ENCODE results near the gene EMILIN2. TPM values are rescaled to one million over a fixed set of nuclear protein-coding genes. Genes with fewer than 3 reads are reported as not detected.
"Not testable (repeated sequence)": the region's sequence is repeated elsewhere in the genome, so short reads cannot be mapped to it uniquely, and the experiment has no call there.

Gene EMILIN2
- total and polyA plus RNA-seq, 2 donors = 15.7 to 17.0 TPM

DNA sequence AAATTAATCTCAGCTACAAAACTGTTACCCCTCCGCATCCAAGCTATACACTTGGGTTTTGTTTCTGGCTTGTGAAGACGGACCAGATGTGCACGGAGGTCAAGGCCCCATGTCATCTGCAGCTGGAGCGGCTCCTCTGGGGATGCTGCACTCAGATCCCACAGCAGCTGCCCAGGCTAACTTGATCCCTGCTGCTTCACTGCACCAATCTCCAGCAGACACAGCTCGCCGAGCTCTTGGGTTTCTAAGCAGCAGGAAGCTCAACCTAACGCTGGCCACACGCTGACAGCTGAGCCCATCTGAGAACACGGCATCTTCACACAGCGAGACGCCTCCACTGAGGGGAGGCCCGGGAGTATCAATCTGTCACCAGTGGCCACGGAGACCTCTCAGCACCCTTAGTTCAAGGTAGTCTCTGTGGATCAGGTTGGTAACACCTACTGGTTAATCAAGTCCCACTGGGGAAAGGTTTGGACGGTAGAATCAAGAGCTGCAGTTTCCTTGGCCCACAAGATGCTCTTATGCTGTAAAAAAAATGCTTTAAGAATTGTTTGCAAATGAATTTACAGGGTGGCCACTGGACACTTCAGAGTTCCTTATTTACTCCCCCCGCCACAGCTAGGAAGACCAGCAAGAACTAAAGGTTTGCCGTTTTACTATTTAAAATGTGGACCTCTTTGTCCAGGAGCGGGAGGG is 67.5 kb downstream of the EMILIN2 start:
- no peak for DNase-seq (ENCODE audit: extremely low spot score)
- peaks cover 1% of the 10 kb centered on the region for H3K36me3 ChIP-seq (ENCODE audit: insufficient read depth)
- H3K4me1 ChIP-seq (ENCODE audit: insufficient read depth) = no peaks in the 10 kb centered on the region
- no peak overlapping the region for H3K4me3 ChIP-seq (ENCODE audit: low read depth, low read length)
- WGBS = 60% methylated on average over 17 of the region's 17 CpGs
- H3K27ac ChIP-seq (ENCODE audit: low read depth) = no peak overlapping the region

DNA sequence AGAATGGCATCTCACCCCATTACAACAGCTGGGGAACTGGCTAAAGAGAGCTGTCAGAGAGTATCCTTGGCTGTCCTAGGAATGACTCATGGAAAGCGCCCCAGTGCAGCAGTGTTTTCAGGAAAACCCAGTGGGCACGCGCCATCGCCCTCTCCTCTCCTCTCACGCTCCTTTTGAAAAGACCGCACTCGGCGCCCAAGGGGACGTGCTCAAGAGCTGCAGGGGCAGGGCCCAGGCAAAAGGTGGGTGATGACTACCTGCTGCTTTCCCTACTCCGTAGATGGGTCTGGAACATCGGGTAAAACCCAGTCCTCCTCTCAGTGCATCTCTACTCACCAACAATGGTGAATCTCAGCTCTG is 68.1 kb downstream of the EMILIN2 start:
- Histone ChIP-seq H3K27ac (ENCODE audit: low read depth) (no peak overlapping the region), H3K4me3 (ENCODE audit: low read depth, low read length) (no peak overlapping the region), H3K4me1 (ENCODE audit: insufficient read depth) (no peaks in the 10 kb centered on the region), H3K36me3 (ENCODE audit: insufficient read depth) (peaks cover 3% of the 10 kb centered on the region)
- WGBS = 83% methylated on average over 11 of the region's 11 CpGs
- no peak for DNase-seq (ENCODE audit: extremely low spot score)

DNA sequence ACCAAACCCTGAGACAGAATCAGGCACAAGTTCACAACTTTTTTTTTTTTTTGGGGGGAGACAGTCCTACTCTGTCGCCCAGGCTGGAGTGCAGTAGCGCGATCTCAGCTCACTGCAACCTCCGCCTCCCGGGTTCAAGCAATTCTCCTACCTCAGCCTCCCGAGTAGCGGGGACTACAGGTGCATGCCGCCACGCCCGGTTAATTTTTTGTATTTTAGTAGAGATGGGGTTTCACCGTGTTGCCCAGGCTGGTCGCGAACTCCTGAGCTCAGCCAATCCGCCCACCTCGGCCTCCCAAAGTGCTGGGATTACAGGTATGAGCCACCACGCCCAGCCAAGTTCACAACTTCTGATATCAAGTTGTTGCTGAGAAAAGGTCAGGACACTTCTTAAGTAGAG is 68.7 kb downstream of the EMILIN2 start:
- WGBS = 95% methylated on average over 16 of the region's 16 CpGs
- not testable (repeated sequence) for H3K4me3 ChIP-seq (ENCODE audit: low read depth, low read length); H3K27ac ChIP-seq (ENCODE audit: low read depth); DNase-seq (ENCODE audit: extremely low spot score); H3K36me3 ChIP-seq (ENCODE audit: insufficient read depth); H3K4me1 ChIP-seq (ENCODE audit: insufficient read depth)

DNA sequence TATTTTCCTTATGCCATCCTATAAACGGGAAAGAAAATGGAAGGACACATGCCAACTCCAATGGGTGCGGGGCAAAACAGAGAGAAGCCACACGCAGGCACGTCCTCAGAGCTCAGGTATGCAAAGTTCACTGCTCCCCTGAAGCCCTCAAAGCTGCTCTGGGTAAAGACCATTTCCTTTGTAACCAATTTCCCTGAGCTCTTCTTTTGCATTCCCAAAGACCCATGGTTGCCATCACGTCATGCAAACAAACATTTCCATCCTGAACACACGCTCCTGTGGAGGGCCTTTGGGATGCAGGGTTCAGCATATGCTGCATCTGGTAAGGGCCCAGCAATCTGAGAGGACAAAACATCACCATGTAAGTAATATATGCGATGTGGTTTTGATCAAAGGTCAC is 69.4 kb downstream of the EMILIN2 start:
- WGBS = 81% methylated on average over 7 of the region's 7 CpGs
- Histone ChIP-seq H3K27ac (ENCODE audit: low read depth) (no peak overlapping the region), H3K36me3 (ENCODE audit: insufficient read depth) (peaks cover 6% of the 10 kb centered on the region), H3K4me1 (ENCODE audit: insufficient read depth) (no peaks in the 10 kb centered on the region), H3K4me3 (ENCODE audit: low read depth, low read length) (no peak overlapping the region)
- DNase-seq (ENCODE audit: extremely low spot score) = no peak

DNA sequence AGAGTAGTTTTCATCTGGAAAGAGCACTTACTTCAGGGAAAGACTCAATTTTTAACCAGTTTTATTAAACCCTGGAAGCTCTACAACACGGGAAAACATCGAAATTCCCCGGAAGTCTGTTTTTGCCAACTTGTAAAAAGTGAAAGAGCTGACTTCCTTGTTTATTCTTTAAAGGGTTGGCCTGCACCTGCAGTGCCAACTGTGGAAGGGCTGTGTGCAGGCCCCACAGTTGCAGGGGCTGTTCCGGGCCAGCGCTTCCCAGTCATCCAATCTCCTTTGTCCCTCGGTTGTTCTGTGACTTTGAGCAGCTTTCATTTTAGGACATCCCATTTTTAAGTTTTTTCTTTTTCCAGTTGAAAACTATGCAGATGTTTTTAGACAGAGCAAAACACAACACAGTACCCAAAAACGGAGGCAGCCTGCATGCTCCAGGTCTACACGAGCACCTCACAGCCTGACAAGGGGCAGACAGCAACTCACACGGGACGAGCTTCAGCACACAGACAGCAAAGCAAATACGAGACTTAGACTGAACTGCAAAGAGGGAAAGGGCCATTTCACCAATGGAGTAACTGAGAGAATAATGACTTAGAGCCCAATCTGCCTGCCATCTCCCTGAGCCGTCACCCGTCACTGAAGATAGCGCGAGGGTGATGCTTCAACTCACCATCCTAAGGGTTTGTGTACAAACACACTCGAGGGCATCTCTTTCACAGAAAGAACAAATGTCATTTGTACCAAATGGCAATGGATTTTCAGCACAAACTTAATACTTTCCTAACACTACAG is 70.6 kb downstream of the EMILIN2 start:
- no peaks in the 10 kb centered on the region for H3K4me1 ChIP-seq (ENCODE audit: insufficient read depth)
- WGBS = 59% methylated on average over 16 of the region's 16 CpGs
- no peak for DNase-seq (ENCODE audit: extremely low spot score)
- H3K36me3 ChIP-seq (ENCODE audit: insufficient read depth) = peaks cover 6% of the 10 kb centered on the region
- no peak overlapping the region for H3K4me3 ChIP-seq (ENCODE audit: low read depth, low read length)
- no peak overlapping the region for H3K27ac ChIP-seq (ENCODE audit: low read depth)

DNA sequence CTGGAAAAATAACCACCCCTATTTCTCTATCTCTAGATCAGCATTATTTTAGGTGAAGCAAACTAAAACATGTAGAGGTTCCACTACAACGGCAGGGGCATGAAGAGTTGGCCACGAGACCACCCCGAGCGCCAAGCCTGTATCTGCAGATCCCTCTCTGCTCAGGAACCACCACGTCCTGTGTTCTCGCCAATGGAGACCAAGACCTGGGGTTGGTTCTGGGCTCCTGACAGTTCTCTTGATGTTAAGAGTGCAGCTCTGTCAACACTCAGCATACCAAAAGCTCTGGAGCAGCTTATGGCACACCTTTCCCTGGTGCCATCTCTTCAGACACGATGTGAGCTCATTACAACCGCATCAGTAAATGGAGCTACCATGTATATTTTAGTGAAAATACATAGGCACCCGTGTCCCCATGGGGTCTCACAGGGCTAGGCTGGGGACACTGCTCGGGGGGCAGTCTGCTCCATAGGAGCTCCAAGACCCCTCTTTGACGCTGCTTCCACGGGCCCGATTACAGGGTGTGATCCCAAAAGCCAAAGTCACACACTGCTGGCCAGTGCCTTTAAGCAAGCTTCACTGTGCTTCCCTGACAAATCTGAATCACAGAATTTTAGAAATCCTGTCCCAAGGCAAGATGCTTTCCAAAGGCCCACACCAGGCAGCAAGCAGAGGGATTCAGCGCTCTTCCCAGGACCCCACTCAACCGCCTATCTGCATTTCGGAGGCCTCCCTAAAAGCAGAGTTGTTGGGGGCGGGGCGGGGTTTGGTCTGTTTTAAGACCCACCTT is 72.2 kb downstream of the EMILIN2 start:
- no peaks in the 10 kb centered on the region for H3K4me1 ChIP-seq (ENCODE audit: insufficient read depth)
- peaks cover 6% of the 10 kb centered on the region for H3K36me3 ChIP-seq (ENCODE audit: insufficient read depth)
- no peak for DNase-seq (ENCODE audit: extremely low spot score)
- H3K4me3 ChIP-seq (ENCODE audit: low read depth, low read length) = no peak overlapping the region
- H3K27ac ChIP-seq (ENCODE audit: low read depth) = no peak overlapping the region
- 94% methylated on average over 18 of the region's 18 CpGs for WGBS

DNA sequence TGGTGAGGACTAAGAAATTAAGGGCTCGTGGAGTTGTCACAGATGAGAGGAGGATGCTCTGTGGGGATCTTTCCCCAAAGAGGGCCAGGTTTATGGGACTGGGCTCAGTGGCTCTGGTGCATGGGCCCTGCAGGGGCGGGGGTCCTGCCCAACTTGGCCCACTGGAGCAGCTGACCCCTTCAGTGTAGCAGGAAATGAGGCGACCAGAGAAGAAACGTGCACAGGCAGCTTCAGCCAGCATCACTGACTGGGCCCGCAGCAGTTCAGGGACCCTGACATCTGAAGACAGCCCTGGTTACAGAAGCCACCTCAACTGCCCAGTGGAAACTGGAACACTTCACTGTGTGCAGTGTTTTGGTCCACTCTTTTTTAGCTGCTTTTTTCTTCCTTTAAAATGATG is 72.8 kb downstream of the EMILIN2 start:
- Histone ChIP-seq H3K36me3 (ENCODE audit: insufficient read depth) (peaks cover 6% of the 10 kb centered on the region), H3K4me3 (ENCODE audit: low read depth, low read length) (no peak overlapping the region), H3K27ac (ENCODE audit: low read depth) (no peak overlapping the region), H3K4me1 (ENCODE audit: insufficient read depth) (no peaks in the 10 kb centered on the region)
- no peak for DNase-seq (ENCODE audit: extremely low spot score)
- 85% methylated on average over 5 of the region's 5 CpGs for WGBS

DNA sequence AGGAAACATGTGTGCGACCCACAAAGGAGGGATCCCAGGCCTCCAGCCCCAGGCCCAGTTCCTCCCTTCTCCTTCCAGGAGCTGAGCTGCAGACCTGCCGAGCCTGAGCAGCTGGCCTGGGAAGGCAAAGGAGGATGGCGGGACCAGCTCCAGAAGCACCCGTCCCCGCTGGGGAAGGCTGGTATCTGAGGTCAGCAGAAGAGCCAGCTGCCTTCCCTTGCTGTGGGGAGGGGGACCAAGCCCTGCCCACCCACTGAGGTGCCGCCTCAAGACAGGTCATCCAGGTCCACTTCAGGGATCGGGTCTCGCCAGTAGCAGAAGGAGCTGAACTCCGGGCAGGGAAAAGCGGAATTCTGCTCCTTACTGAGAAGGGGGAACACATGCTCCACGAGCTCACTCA is 73.2 kb downstream of the EMILIN2 start:
- WGBS = 87% methylated on average over 11 of the region's 11 CpGs
- Histone ChIP-seq H3K27ac (ENCODE audit: low read depth) (no peak overlapping the region), H3K4me3 (ENCODE audit: low read depth, low read length) (no peak overlapping the region), H3K36me3 (ENCODE audit: insufficient read depth) (peaks cover 6% of the 10 kb centered on the region), H3K4me1 (ENCODE audit: insufficient read depth) (no peaks in the 10 kb centered on the region)
- DNase-seq (ENCODE audit: extremely low spot score) = no peak

DNA sequence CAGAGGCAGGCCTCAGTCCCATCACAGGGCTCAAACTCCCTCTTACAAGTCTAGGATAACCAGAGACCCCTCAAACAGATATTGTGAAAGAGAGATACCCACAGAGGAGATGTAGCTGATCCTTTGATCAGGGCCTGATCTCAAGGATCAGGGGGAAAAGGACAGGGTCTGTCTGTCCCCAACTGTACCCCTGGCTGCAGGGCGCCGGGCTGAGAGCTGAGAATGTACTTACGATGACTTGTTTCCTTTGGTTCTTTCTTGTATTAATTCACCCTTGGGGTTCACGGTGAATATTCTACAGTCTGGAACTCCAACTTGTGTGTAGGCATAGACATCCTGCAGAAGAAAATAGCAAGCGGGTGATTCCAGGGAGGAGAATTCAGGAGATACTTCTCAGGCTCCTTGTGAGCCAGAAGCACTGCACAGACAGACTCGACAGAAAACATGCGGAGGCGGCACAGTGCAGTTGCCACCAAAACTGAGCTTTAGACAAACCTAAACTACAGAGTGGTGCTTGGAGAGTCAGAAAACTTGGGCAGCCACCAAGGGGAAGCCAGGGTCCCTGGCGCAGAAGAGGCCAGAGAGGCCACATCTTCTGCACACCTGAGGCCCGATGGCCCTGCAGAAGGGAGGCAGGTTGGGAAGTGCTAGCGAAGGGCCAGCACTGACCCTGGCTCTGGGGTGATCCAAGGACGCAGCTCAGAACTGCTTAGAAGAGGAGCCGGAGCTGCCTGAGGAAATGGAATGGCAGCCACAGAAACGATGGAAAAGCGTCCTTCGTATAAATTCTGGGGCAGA is 73.9 kb downstream of the EMILIN2 start:
- H3K36me3 ChIP-seq (ENCODE audit: insufficient read depth) = peaks cover 6% of the 10 kb centered on the region
- no peak overlapping the region for H3K4me3 ChIP-seq (ENCODE audit: low read depth, low read length)
- no peaks in the 10 kb centered on the region for H3K4me1 ChIP-seq (ENCODE audit: insufficient read depth)
- no peak for DNase-seq (ENCODE audit: extremely low spot score)
- 93% methylated on average over 16 of the region's 16 CpGs for WGBS
- no peak overlapping the region for H3K27ac ChIP-seq (ENCODE audit: low read depth)

DNA sequence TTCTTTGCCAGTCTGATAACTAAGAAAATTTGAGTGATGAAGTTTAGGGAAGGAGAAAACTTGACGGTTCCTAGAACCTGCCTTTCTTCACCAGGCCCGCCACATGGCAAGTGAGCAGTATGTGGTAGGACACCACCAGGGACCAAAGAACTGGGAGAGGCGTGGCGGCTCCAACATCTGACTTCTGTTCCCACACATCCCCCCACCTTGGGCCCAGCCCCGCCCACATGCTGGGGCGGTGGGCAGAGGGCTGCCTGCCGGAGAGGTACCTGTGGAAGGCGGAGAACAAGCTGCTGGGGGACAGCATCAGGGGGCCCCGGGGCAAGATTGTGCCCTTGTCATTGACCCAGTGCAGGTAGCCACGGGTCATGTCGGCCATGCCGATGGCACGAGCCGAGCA is 75.0 kb downstream of the EMILIN2 start:
- Histone ChIP-seq H3K27ac (ENCODE audit: low read depth) (no peak overlapping the region), H3K4me1 (ENCODE audit: insufficient read depth) (no peaks in the 10 kb centered on the region), H3K36me3 (ENCODE audit: insufficient read depth) (peaks cover 6% of the 10 kb centered on the region), H3K4me3 (ENCODE audit: low read depth, low read length) (no peak overlapping the region)
- DNase-seq (ENCODE audit: extremely low spot score) = no peak
- WGBS = 93% methylated on average over 14 of the region's 14 CpGs

DNA sequence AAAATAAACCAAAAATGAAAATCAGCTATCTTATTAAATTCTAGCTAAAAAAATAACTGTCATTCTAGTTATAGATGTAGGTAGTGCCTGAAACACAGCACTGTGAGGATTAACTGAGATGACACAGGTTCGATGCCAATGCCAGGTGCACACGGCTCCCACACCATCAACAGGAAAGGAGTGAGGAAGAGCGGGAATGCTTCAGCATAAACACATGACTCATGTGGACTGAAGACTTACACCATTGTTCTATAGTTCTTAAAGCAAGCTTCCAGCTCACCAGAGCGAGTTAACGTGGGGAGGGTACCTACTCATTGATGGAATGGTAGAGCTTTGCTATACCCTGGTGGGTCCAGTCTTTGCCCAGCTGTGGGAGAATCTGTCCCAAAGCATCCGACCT is 76.7 kb downstream of the EMILIN2 start:
- no peaks in the 10 kb centered on the region for H3K4me1 ChIP-seq (ENCODE audit: insufficient read depth)
- 91% methylated on average over 6 of the region's 6 CpGs for WGBS
- no peak overlapping the region for H3K27ac ChIP-seq (ENCODE audit: low read depth)
- no peak overlapping the region for H3K4me3 ChIP-seq (ENCODE audit: low read depth, low read length)
- H3K36me3 ChIP-seq (ENCODE audit: insufficient read depth) = peaks cover 10% of the 10 kb centered on the region
- no peak for DNase-seq (ENCODE audit: extremely low spot score)

DNA sequence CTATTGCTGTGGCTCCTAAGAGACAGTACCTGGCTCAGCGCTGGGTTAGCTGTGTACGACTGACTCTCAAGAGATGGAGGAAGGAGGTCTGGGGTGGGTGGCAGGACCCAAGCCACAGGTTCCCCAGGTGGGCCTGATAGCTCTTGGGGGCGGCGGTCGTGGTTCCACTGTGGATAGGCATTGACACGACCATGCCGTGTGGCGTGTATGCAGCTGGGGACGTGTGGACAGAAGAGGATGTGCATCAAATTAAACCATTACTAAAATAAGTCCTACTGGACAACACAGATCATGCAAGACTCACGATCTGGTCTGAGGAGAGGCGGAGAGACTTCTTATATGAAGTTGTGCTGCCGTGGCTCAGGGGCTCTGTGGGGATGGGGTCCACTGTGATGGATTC is 78.1 kb downstream of the EMILIN2 start:
- Histone ChIP-seq H3K4me1 (ENCODE audit: insufficient read depth) (no peaks in the 10 kb centered on the region), H3K4me3 (ENCODE audit: low read depth, low read length) (no peak overlapping the region), H3K27ac (ENCODE audit: low read depth) (no peak overlapping the region), H3K36me3 (ENCODE audit: insufficient read depth) (peaks cover 10% of the 10 kb centered on the region)
- WGBS = 92% methylated on average over 12 of the region's 12 CpGs
- DNase-seq (ENCODE audit: extremely low spot score) = no peak

DNA sequence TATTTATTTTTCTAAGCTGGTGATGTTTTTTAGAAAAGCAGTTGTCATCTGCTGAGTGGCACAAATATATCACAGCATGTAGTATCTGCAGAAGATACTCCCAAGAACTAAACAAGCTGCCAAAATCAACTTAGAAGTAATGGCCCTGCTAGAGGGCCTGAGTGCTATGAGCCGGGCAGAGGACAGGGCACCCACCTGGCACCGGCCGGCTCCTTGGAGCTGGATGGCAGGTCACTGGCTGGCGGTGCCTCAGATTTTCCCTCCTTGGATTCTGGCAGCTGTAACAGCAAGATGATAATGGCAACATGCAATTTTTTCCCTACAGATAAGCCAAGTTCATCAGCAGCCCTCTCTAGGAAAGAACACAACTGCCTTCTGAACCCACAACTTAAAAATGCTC is 79.7 kb downstream of the EMILIN2 start:
- 92% methylated on average over 4 of the region's 4 CpGs for WGBS
- no peak overlapping the region for H3K27ac ChIP-seq (ENCODE audit: low read depth)
- H3K4me1 ChIP-seq (ENCODE audit: insufficient read depth) = no peaks in the 10 kb centered on the region
- no peak overlapping the region for H3K4me3 ChIP-seq (ENCODE audit: low read depth, low read length)
- no peak for DNase-seq (ENCODE audit: extremely low spot score)
- H3K36me3 ChIP-seq (ENCODE audit: insufficient read depth) = peaks cover 6% of the 10 kb centered on the region

Measured in urinary bladder (tissue), 4 donors.